ENCODE results near the gene SETD2. TPM values are rescaled to one million over a fixed set of nuclear protein-coding genes. Genes with fewer than 3 reads are reported as not detected.

The SETD2 gene
- total and polyA plus RNA-seq, 9 of the 15 experiments (the other 6 are each of a cell fraction or from before 2014, with no cell fraction given), result 8.2 to 44.0 (median 33.6) TPM

GRCh38 chr3:46994801-46995731 lies 168.8 kb downstream of the SETD2 start:
- TF ChIP-seq USF1 (CRISPR knock-in tag; IDR thresholded peaks at IDR 0.05) (0 out of 2 replicates have a peak, but pooled peaks have one; percentile 23), VEZF1 (CRISPR knock-in tag; IDR thresholded peaks at IDR 0.05) (no peak), RBFOX2 (IDR thresholded peaks at IDR 0.05; ENCODE audit: low read depth, low read length) (peak; percentile 43; the same call in 1 of the 2 replicates), SMARCE1 (IDR thresholded peaks at IDR 0.05) (no peak), ETS1 (conservative IDR thresholded peaks at IDR 0.05; ENCODE audit: control insufficient read depth, low read depth, low read length) (0 out of 2 replicates have a peak, but pooled peaks have one; percentile 46), RBM22 (IDR thresholded peaks at IDR 0.05; ENCODE audit: low read depth, low read length, poor library complexity, severe bottlenecking) (peak; percentile 31), ZC3H8 (IDR thresholded peaks at IDR 0.05) (no peak), ZNF449 (CRISPR knock-in tag; IDR thresholded peaks at IDR 0.05) (no peak), POLR2A (conservative IDR thresholded peaks at IDR 0.05) (0 out of 2 replicates have a peak, but pooled peaks have one; percentile 14), U2AF1 (optimal IDR thresholded peaks at IDR 0.05; ENCODE audit: low read depth, low read length) (no peak), ZNF239 (CRISPR knock-in tag; IDR thresholded peaks at IDR 0.05) (no peak), POLR2G (IDR thresholded peaks at IDR 0.05; ENCODE audit: low read depth, low read length) (peak; percentile 67)
- POLR2A ChIA-PET, result interaction anchor here (0.6 to 1.8 kb wide), 10 partner anchors 9 to 60 kb away, joined by 3 to 7 read pairs (median 4); partner anchors contain the start of gene NBEAL2

More at GRCh38 chr3:46994801-46995731, 168.8 kb downstream of the SETD2 start:
- 94% methylated on average over 29 of the region's 29 CpGs for WGBS (ENCODE audit: insufficient coverage, low coverage, missing lambda C conversion rate)
- in situ Hi-C loops (cut with MboI) (no loop called here), intact Hi-C loops (cut with micrococcal nuclease) (loop anchor here (10.0 kb wide), 1 partner anchor 290 kb away; the partner anchor contains the start of gene TMIE)
- ATAC-seq (no peak), FAIRE-seq (no peak), DNase-seq (ENCODE audit: extremely low read depth in 1 of 4, low spot score in 3 of 4) (no peak)
- Histone ChIP-seq H3K27me3 (ENCODE audit: control insufficient read depth in 2 of 2, insufficient read depth in 2 of 2, low read length in 2 of 2) (no peaks in the 10 kb centered on the region), H3K9me1 (ENCODE audit: control insufficient read depth, insufficient read depth, low read length) (no peaks in the 10 kb centered on the region), H3K4me3 (no peak overlapping the region), H3K27ac (ENCODE audit: extremely low read depth, low read depth, low read length) (no peak overlapping the region), H3K79me2 (ENCODE audit: control insufficient read depth, insufficient read depth, low read length) (0 out of 3 replicates have a peak, but pooled peaks cover 1% of the 10 kb centered on the region), H2AFZ (ENCODE audit: low read depth, low read length) (no peak overlapping the region), H3K4me1 (replicated peaks in 1 of 2; ENCODE audit: control insufficient read depth in 2 of 2, insufficient read depth in 2 of 2, low read length in 2 of 2) (peaks cover 0 to 58% of the 10 kb centered on the region in 2 experiments; a peak in 2 of 5 replicates), H4K20me1 (replicated peaks; ENCODE audit: control insufficient read depth, insufficient read depth, low read length) (peaks cover 4% of the 10 kb centered on the region; the same call in 1 of the 2 replicates), H3K9ac (ENCODE audit: insufficient read depth in 1 of 2, low read depth in 2 of 2, low read length in 2 of 2) (peak overlapping the region in 1 of 2 experiments; percentile 1; a peak in 1 of 4 replicates), H3K4me2 (ENCODE audit: insufficient read depth, low read length) (no peak overlapping the region), H3K36me3 (ENCODE audit: control insufficient read depth, insufficient read depth, low read length) (peaks cover 98% of the 10 kb centered on the region), H3K9me3 (replicated peaks; ENCODE audit: control insufficient read depth, insufficient read depth, low read depth, low read length) (no peaks in the 10 kb centered on the region)
- no TSS peak for BruUV-seq (replicated peaks)
- CTCF ChIA-PET (ENCODE audit: low intra/inter-chr PET ratio), result no interaction called here
